Aorta (tissue), 5 donors: ENCODE measurements around the gene TSPAN18. TPM values are rescaled to one million over a fixed set of nuclear protein-coding genes. Genes with fewer than 3 reads are reported as not detected.
A peak's percentile ranks its signal among the peaks of the same experiment; 100 is the strongest.

Source experiments
- ATAC-seq: fragments of 200-7000 bp; cut with Tn5 transposase; one replicate; pipeline ENCODE4 v1.9.1; 2022; ENCODE audit warnings: moderate library complexity; ENCODE audit not compliant: low FRiP score
- DNase-seq, 2 donors: peaks; one replicate each; pipeline ENCODE4 v3.0.0-alpha.2; 2020
- H3K27ac ChIP-seq, 2 donors: one replicate each; pipeline ENCODE4 v1.5.1; 2013; ENCODE audit warnings: low read length in 2 of 2, mild to moderate bottlenecking in 2 of 2, moderate library complexity in 2 of 2, control low read depth in 1 of 2, inconsistent platforms in 1 of 2, low read depth in 1 of 2
- H3K27me3 ChIP-seq, 2 donors: one replicate each; pipeline ENCODE4 v1.6.1; 2013; ENCODE audit warnings: control low read depth in 1 of 2, low read length in 1 of 2, mild to moderate bottlenecking in 1 of 2, moderate library complexity in 1 of 2; ENCODE audit not compliant: insufficient read depth in 2 of 2, control insufficient read depth in 1 of 2
- H3K36me3 ChIP-seq, 2 donors: one replicate each; pipeline ENCODE4 v1.6.1; 2013; ENCODE audit warnings: control low read depth in 1 of 2, low read length in 1 of 2, mild to moderate bottlenecking in 1 of 2; ENCODE audit not compliant: insufficient read depth in 2 of 2, control insufficient read depth in 1 of 2
- H3K4me1 ChIP-seq, 2 donors: one replicate each; pipeline ENCODE4 v1.6.1; 2013; ENCODE audit warnings: low read length in 2 of 2, control low read depth in 1 of 2, mild to moderate bottlenecking in 1 of 2, moderate library complexity in 1 of 2; ENCODE audit not compliant: insufficient read depth in 2 of 2, control insufficient read depth in 1 of 2
- H3K4me3 ChIP-seq, 2 donors: one replicate each; pipeline ENCODE4 v1.5.1; 2013; ENCODE audit warnings: low read length in 2 of 2, control low read depth in 1 of 2, mild to moderate bottlenecking in 1 of 2
- H3K9me3 ChIP-seq: one replicate; pipeline ENCODE4 v1.6.1; 2013; ENCODE audit warnings: mild to moderate bottlenecking, low read length; ENCODE audit not compliant: control insufficient read depth
- WGBS, 2 donors: extraction: QIAGEN DNeasy Blood & Tissue Kit; methylation state at CpG; one replicate each; pipeline ENCODE4 v1.1.7; 2013; 5-methylcytosine and 5-hydroxymethylcytosine counted together
- intact Hi-C, 2 donors: fragments of 100-400 bp; cut with DNase I; formaldehyde crosslinking; loops; one replicate each; pipeline versions ENCODE4 v1.14.2 to v1.15.0; 2022
- polyA plus RNA-seq, 2 donors: library from polyadenylated mRNA; stranded (reverse); fragments of 200-250 nt; gene quantifications; one replicate each; pipeline ENCODE4 v1.2.3, GENCODE V29; 2013
- total RNA-seq, 2 donors: library from RNA; stranded (reverse); fragmentation: NEBNext Ultra II Directional; extraction: Animal tissue kit (Norgen Biotek cat#: 25700); gene quantifications; one replicate each; pipeline ENCODE4 v1.2.1, GENCODE V29; 2021
- donor health status: healthy with polysubstance abuse.
- donor health status: Bipolar disorder and iron deficiency.
- donor health status: DM: no; HTN: no; CAD: no.
- donor health status: DM: no; HTN: no; CAD: no.
- donor health status: DM: yes; HTN: yes; CAD: no.

The TSPAN18 gene
- total and polyA plus RNA-seq, 4 donors, result 1.0 to 44.9 (median 18.0) TPM

- peaks cover 0 to 3% of the 10 kb centered on the region in 2 donors for H3K4me1 ChIP-seq
- no peaks in the 10 kb centered on the region for H3K27me3 ChIP-seq
- intact Hi-C loops, result loop anchor here in 1 of 2 donors (5.0 to 10.0 kb wide), 2 partner anchors 98 to 330 kb away; no protein-coding TSS in a partner anchor
Measured at GRCh38 chr11:44764583-44764982, 37.8 kb downstream of the TSPAN18 start.

GRCh38 chr11:44765026-44765595 is 38.3 kb downstream of the TSPAN18 start:
- DNase-seq (no peak), ATAC-seq (no peak)
- Histone ChIP-seq H3K9me3 (no peaks in the 10 kb centered on the region), H3K27ac (peak overlapping the region in 1 of 2 donors; percentile 55), H3K4me1 (peaks cover 0 to 3% of the 10 kb centered on the region in 2 donors), H3K27me3 (no peaks in the 10 kb centered on the region), H3K4me3 (no peak overlapping the region), H3K36me3 (no peaks in the 10 kb centered on the region)
- WGBS, 2 donors, result 96% methylated on average over 8 of the region's 8 CpGs
- intact Hi-C loops, result loop anchor here in 1 of 2 donors (5.0 to 10.0 kb wide), 3 partner anchors 38 to 330 kb away; partner anchors contain the start of genes CD82 and TSPAN18

More at GRCh38 chr11:44764583-44764982, 37.8 kb downstream of the TSPAN18 start:
- Histone ChIP-seq H3K4me3 (no peak overlapping the region), H3K36me3 (no peaks in the 10 kb centered on the region), H3K9me3 (no peaks in the 10 kb centered on the region), H3K27ac (peak overlapping the region in 1 of 2 donors; percentile 55)
- ATAC-seq, result no peak
- no peak for DNase-seq
- WGBS, 2 donors, result 95 to 96% methylated on average over 4 of the region's 4 CpGs

GRCh38 chr11:44765676-44766075 is 38.9 kb downstream of the TSPAN18 start:
- Histone ChIP-seq H3K4me3 (no peak overlapping the region), H3K4me1 (peaks cover 0 to 3% of the 10 kb centered on the region in 2 donors), H3K36me3 (no peaks in the 10 kb centered on the region), H3K9me3 (no peaks in the 10 kb centered on the region), H3K27me3 (no peaks in the 10 kb centered on the region), H3K27ac (peak overlapping the region in 1 of 2 donors; percentile 95)
- ATAC-seq (no peak), DNase-seq (no peak)
- intact Hi-C loops, result loop anchor here in 1 of 2 donors (5.0 to 10.0 kb wide), 3 partner anchors 38 to 329 kb away; partner anchors contain the start of genes CD82 and TSPAN18
- 67 to 75% methylated on average over 3 of the region's 3 CpGs for WGBS, 2 donors

- no peak overlapping the region for H3K4me3 ChIP-seq
- H3K9me3 ChIP-seq, result no peaks in the 10 kb centered on the region
- peak; percentile 84 for ATAC-seq
- no peaks in the 10 kb centered on the region for H3K27me3 ChIP-seq
- intact Hi-C loops, result loop anchor here in 1 of 2 donors (5.0 to 10.0 kb wide), 3 partner anchors 39 to 328 kb away; partner anchors contain the start of genes CD82 and TSPAN18
- DNase-seq, result peak; percentile 84 to 87
- 2 to 4% methylated on average over 8 of the region's 8 CpGs for WGBS, 2 donors
- H3K27ac ChIP-seq, result peak overlapping the region; percentile 69 to 95
- H3K36me3 ChIP-seq, result no peaks in the 10 kb centered on the region
- H3K4me1 ChIP-seq, result peaks cover 0 to 3% of the 10 kb centered on the region in 2 donors
Measured at GRCh38 chr11:44766112-44766971, 39.6 kb downstream of the TSPAN18 start.

DNA sequence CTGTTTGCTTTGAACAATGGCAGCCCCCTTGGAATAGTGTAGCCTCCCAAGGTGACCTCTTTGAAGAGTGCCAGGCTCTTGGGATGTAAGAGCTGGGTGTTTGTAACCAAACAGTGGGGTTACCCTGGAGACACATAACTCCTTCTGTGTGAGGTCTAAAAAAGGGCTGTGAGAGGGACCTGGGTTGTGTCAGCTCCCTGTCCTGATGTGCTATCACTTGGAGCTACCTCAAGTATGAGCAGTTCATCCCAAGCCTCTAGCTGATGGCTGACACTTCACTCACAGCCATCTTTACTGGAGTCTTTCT is 40.2 kb downstream of the TSPAN18 start:
- Histone ChIP-seq H3K27ac (peak overlapping the region; percentile 69 to 95), H3K4me1 (peaks cover 0 to 3% of the 10 kb centered on the region in 2 donors), H3K9me3 (no peaks in the 10 kb centered on the region), H3K36me3 (no peaks in the 10 kb centered on the region), H3K4me3 (no peak overlapping the region), H3K27me3 (no peaks in the 10 kb centered on the region)
- no peak for DNase-seq
- peak; percentile 34 for ATAC-seq
- intact Hi-C loops, result loop anchor here in 1 of 2 donors (5.0 to 10.0 kb wide), 3 partner anchors 40 to 328 kb away; partner anchors contain the start of genes CD82 and TSPAN18

GRCh38 chr11:44767421-44767820 is 40.7 kb downstream of the TSPAN18 start:
- peaks cover 0 to 3% of the 10 kb centered on the region in 2 donors for H3K4me1 ChIP-seq
- no peak for DNase-seq

DNA sequence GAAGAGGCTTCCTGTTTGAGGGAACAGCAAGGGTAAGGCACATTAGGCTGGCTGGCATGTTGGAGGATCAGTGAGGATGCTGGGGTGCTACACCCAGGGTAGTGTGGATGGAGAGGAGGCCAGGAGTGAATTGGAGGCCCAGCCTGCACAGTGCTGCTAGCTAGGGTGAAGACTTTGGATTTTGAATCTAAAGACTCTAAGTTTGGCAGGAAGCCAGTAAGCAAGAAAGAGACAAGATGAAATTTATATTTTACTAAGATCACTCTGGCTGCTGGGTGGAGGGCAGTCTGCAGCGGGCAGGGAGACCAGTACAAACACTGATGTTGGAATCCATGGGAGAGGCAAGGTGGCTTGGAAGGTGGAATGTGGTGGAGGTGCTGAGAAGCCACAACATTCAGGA is 43.6 kb downstream of the TSPAN18 start:
- Histone ChIP-seq H3K27me3 (no peaks in the 10 kb centered on the region), H3K4me1 (no peaks in the 10 kb centered on the region), H3K36me3 (no peaks in the 10 kb centered on the region), H3K9me3 (no peaks in the 10 kb centered on the region), H3K4me3 (no peak overlapping the region), H3K27ac (no peak overlapping the region)
- 98 to 100% methylated on average over 1 of the region's 1 CpG for WGBS, 2 donors
- intact Hi-C loops, result no loop called here
- no peak for DNase-seq
- no peak for ATAC-seq

More at GRCh38 chr11:44767421-44767820, 40.7 kb downstream of the TSPAN18 start:
- H3K27ac ChIP-seq, result peak overlapping the region; percentile 69 to 95
- no peaks in the 10 kb centered on the region for H3K36me3 ChIP-seq
- H3K27me3 ChIP-seq, result no peaks in the 10 kb centered on the region
- no peak for ATAC-seq
- WGBS, 2 donors, result 30 to 33% methylated on average over 1 of the region's 1 CpG
- intact Hi-C loops, result loop anchor here in 1 of 2 donors (5.0 to 10.0 kb wide), 3 partner anchors 40 to 327 kb away; partner anchors contain the start of genes CD82 and TSPAN18
- H3K4me3 ChIP-seq, result no peak overlapping the region
- no peaks in the 10 kb centered on the region for H3K9me3 ChIP-seq

DNA sequence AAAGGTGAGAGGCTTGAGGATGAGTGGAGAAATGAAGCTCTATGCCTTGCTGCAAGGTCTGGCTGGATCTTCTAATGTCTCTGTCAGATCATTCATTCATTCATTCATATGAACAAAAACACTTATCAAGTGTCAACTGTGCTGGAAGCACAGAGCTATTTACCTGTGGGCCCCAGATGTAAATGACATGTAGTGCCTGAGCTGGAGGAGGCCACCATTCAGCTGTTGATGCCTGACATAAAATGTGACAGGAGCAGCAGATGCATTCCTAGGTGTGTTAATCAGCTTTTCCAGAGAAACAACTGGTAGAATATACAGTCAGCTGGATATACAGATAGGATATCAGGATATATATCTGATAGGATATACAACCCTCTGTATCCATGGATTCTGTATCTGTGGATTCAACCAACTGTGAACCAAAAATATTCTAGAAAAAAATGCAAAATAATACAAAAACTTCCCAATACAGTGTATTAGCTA is 44.5 kb downstream of the TSPAN18 start:
- ATAC-seq (no peak), DNase-seq (no peak)
- Histone ChIP-seq H3K4me3 (no peak overlapping the region), H3K36me3 (no peaks in the 10 kb centered on the region), H3K4me1 (no peaks in the 10 kb centered on the region), H3K27me3 (no peaks in the 10 kb centered on the region), H3K9me3 (no peaks in the 10 kb centered on the region), H3K27ac (no peak overlapping the region)
- intact Hi-C loops, result no loop called here
